GM23338 (cell line): ENCODE data around the gene ST7L. TPM values are rescaled to one million over a fixed set of nuclear protein-coding genes. Genes with fewer than 3 reads are reported as not detected.
A peak's percentile ranks its signal among the peaks of the same experiment; 100 is the strongest.

ENCODE experiments used
- ATAC-seq: fragments of 200-7000 bp; cut with Tn5 transposase; 3 replicates; pipeline ENCODE4 v1.9.1; 2020
- DNase-seq: peaks from one replicate; pipeline ENCODE4 v3.0.0-alpha.2; 2015; ENCODE audit warnings: low spot score
- H2AFZ ChIP-seq: fragments of 200-600 bp; sonication (generic); 2 replicates; pipeline ENCODE4 v1.8.0; 2016; ENCODE audit warnings: antibody characterized with exemption, mild to moderate bottlenecking, moderate library complexity
- H3F3A ChIP-seq: fragments of 200-600 bp; sonication (generic); replicated peaks from 2 replicates; pipeline ENCODE4 v1.8.0; 2017; ENCODE audit warnings: antibody characterized with exemption, mixed run types, low read depth
- H3K27ac ChIP-seq: fragments of 200-600 bp; sonication (generic); 2 replicates; pipeline ENCODE4 v1.6.1; 2016; ENCODE audit warnings: low read depth
- H3K27me3 ChIP-seq: fragments of 200-600 bp; sonication (generic); 2 replicates; pipeline ENCODE4 v1.8.0; 2016; ENCODE audit warnings: mild to moderate bottlenecking, mixed run types, moderate library complexity; ENCODE audit not compliant: insufficient read depth
- H3K36me3 ChIP-seq: fragments of 200-600 bp; sonication (generic); 2 replicates; pipeline ENCODE4 v1.8.0; 2016; ENCODE audit warnings: mild to moderate bottlenecking; ENCODE audit not compliant: insufficient read depth
- H3K4me1 ChIP-seq: fragments of 200-600 bp; sonication (generic); 2 replicates; pipeline ENCODE4 v1.8.0; 2016; ENCODE audit warnings: mild to moderate bottlenecking, moderate library complexity; ENCODE audit not compliant: insufficient read depth
- H3K4me2 ChIP-seq: fragments of 200-600 bp; sonication (generic); 2 replicates; pipeline ENCODE4 v1.7.1; 2017; ENCODE audit warnings: mixed run types
- H3K4me3 ChIP-seq: fragments of 200-600 bp; sonication (generic); 2 replicates; pipeline ENCODE4 v1.6.1; 2016; ENCODE audit warnings: mixed run types
- H3K79me2 ChIP-seq: fragments of 200-600 bp; sonication (generic); replicated peaks from 2 replicates; pipeline ENCODE4 v1.8.0; 2017; ENCODE audit warnings: mild to moderate bottlenecking; ENCODE audit not compliant: insufficient read depth
- H3K9me2 ChIP-seq: fragments of 200-600 bp; sonication (generic); 2 replicates; pipeline ENCODE4 v1.8.0; 2017; ENCODE audit not compliant: insufficient read depth
- H4K20me1 ChIP-seq: fragments of 200-600 bp; sonication (generic); replicated peaks from 2 replicates; pipeline ENCODE4 v1.8.0; 2017; ENCODE audit warnings: mild to moderate bottlenecking; ENCODE audit not compliant: insufficient read depth
- H3K27ac Mint-ChIP-seq: 2 replicates; pipeline ENCODE4 v1.8.0; 2020; ENCODE audit warnings: inconsistent platforms, mild to moderate bottlenecking, moderate library complexity, mixed read lengths
- H3K27me3 Mint-ChIP-seq: 3 replicates; pipeline ENCODE4 v1.8.0; 2022; ENCODE audit warnings: low read depth, mild to moderate bottlenecking, moderate library complexity, mixed read lengths, inconsistent platforms; ENCODE audit not compliant: insufficient read depth, poor library complexity
- H3K36me3 Mint-ChIP-seq: 3 replicates; pipeline ENCODE4 v1.8.0; 2021; ENCODE audit warnings: low read depth, mild to moderate bottlenecking, inconsistent platforms, moderate library complexity, mixed read lengths
- H3K4me1 Mint-ChIP-seq: 3 replicates; pipeline ENCODE4 v1.8.0; 2020; ENCODE audit warnings: mild to moderate bottlenecking, inconsistent platforms, mixed read lengths
- H3K4me3 Mint-ChIP-seq: 3 replicates; pipeline ENCODE4 v1.8.0; 2021; ENCODE audit warnings: moderate library complexity, mild to moderate bottlenecking, inconsistent platforms, mixed read lengths
- H3K9me3 Mint-ChIP-seq: 3 replicates; pipeline ENCODE4 v1.8.0; 2020; ENCODE audit warnings: moderate library complexity, mild to moderate bottlenecking, inconsistent platforms, mixed read lengths
- JUNB ChIP-seq: IDR thresholded peaks from one replicate; pipeline ENCODE4 v1.6.1; 2016; ENCODE audit warnings: antibody characterized with exemption; ENCODE audit not compliant: unreplicated experiment
- NANOG ChIP-seq: IDR thresholded peaks from 2 replicates; pipeline ENCODE4 v1.6.1; 2016; ENCODE audit warnings: antibody characterized with exemption, borderline replicate concordance
- POLR2AphosphoS5 ChIP-seq: IDR thresholded peaks from 2 replicates; pipeline ENCODE4 v1.6.1; 2016; ENCODE audit warnings: antibody characterized with exemption, low read depth
- STAT1 ChIP-seq: IDR thresholded peaks from one replicate; pipeline ENCODE4 v1.6.1; 2016; ENCODE audit warnings: antibody characterized with exemption; ENCODE audit not compliant: unreplicated experiment
- ZNF331 ChIP-seq: fragments of 250-450 bp; sonication (Bioruptor Pico); IDR thresholded peaks from 2 replicates; pipeline ENCODE4 v1.5.0; 2020; ENCODE audit warnings: low read depth, mild to moderate bottlenecking, moderate library complexity
- ZNF462 ChIP-seq: fragments of 250-450 bp; sonication (Bioruptor Pico); IDR thresholded peaks from 2 replicates; pipeline ENCODE4 v1.5.0; 2020; ENCODE audit warnings: mild to moderate bottlenecking, moderate library complexity
- long read RNA-seq: library from polyadenylated mRNA; unstranded; transcript quantifications from one replicate; pipeline ENCODE4 v2.0.0, GENCODE V29; 2020; ENCODE audit not compliant: unreplicated experiment
- polyA plus RNA-seq: library from polyadenylated mRNA; unstranded; fragments of >200 nt; fragmentation: Nextera tagmentation; extraction: Ambion mirVana; gene quantifications from 2 replicates; pipeline ENCODE4 v1.2.1, GENCODE V29; 2016
- total RNA-seq: library from RNA; depleted of rRNA; stranded (reverse); fragments of >200 nt; shearing (Covaris generic); gene quantifications from 2 replicates; pipeline ENCODE4 v1.2.3, GENCODE V29; 2014; rRNA removed
- TF ChIP-seq, protein P1 (sequence below): IDR thresholded peaks from 2 replicates; pipeline ENCODE4 v1.6.1; 2016; ENCODE audit warnings: antibody characterized with exemption
- TF ChIP-seq, protein P2 (sequence below), 2 experiments: fragments of 200-600 bp in 1 of 2; sonication (generic) in 1 of 2; conservative IDR thresholded peaks; 2 replicates each; pipeline versions ENCODE4 v1.5.1 to v1.6.1; 2016 to 2017; ENCODE audit warnings: antibody characterized with exemption in 2 of 2, low read depth in 2 of 2, mild to moderate bottlenecking in 2 of 2, moderate library complexity in 1 of 2

Gene ST7L, protein sequence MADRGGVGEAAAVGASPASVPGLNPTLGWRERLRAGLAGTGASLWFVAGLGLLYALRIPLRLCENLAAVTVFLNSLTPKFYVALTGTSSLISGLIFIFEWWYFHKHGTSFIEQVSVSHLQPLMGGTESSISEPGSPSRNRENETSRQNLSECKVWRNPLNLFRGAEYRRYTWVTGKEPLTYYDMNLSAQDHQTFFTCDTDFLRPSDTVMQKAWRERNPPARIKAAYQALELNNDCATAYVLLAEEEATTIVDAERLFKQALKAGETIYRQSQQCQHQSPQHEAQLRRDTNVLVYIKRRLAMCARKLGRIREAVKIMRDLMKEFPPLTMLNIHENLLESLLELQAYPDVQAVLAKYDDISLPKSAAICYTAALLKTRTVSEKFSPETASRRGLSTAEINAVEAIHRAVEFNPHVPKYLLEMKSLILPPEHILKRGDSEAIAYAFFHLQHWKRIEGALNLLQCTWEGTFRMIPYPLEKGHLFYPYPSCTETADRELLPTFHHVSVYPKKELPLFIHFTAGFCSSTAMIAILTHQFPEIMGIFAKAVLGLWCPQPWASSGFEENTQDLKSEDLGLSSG
- total RNA-seq (18.2 and 30.0 TPM in 2 replicates), polyA plus RNA-seq (20.6 and 21.0 TPM in 2 replicates)
- long read RNA-seq, partial matches to known transcripts, result 5 of 10 reads
- long read RNA-seq, other reads (novel, unspliced or antisense), result 2 of 10 reads

- ATAC-seq (peak; percentile 82), DNase-seq (peak; percentile 77)
- H3K27me3 Mint-ChIP-seq, result peaks cover 10% of the 10 kb centered on the region
- peak within 1 kb of the TSS; percentile 93 for H3K4me3 ChIP-seq
- H3K36me3 ChIP-seq, result no peaks in the 10 kb centered on the region
- H3K4me1 ChIP-seq, result peaks cover 11% of the 10 kb centered on the region
- H3F3A ChIP-seq, result peaks cover 4% of the 10 kb centered on the region; the same call in 1 of the 2 replicates
- peaks cover 20% of the 10 kb centered on the region for H3K4me1 Mint-ChIP-seq
- H4K20me1 ChIP-seq, result peaks cover 11% of the 10 kb centered on the region; the same call in 1 of the 2 replicates
- peak within 1 kb of the TSS; percentile 89 for H2AFZ ChIP-seq
- peak within 1 kb of the TSS; percentile 100 for H3K27ac ChIP-seq
- H3K9me2 ChIP-seq, result no peaks in the 10 kb centered on the region
- H3K4me2 ChIP-seq, result peak within 1 kb of the TSS; percentile 96
- no peaks in the 10 kb centered on the region for H3K27me3 ChIP-seq
- TF ChIP-seq POLR2AphosphoS5, result peak; percentile 85
- TF ChIP-seq, protein P1, sequence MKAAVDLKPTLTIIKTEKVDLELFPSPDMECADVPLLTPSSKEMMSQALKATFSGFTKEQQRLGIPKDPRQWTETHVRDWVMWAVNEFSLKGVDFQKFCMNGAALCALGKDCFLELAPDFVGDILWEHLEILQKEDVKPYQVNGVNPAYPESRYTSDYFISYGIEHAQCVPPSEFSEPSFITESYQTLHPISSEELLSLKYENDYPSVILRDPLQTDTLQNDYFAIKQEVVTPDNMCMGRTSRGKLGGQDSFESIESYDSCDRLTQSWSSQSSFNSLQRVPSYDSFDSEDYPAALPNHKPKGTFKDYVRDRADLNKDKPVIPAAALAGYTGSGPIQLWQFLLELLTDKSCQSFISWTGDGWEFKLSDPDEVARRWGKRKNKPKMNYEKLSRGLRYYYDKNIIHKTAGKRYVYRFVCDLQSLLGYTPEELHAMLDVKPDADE, result peak; percentile 34; the same call in 1 of the 2 replicates
- no peak for TF ChIP-seq JUNB
- peaks cover 82% of the 10 kb centered on the region for H3K79me2 ChIP-seq
- peaks cover 12% of the 10 kb centered on the region for H3K36me3 Mint-ChIP-seq
- no peaks in the 10 kb centered on the region for H3K9me3 Mint-ChIP-seq
- peak within 1 kb of the TSS; percentile 99 for H3K27ac Mint-ChIP-seq
- H3K4me3 Mint-ChIP-seq, result peak within 1 kb of the TSS; percentile 100
Observed at GRCh38 chr1:112618721-112619517, at the start of gene ST7L. Gene ST7L, minus strand, starts transcription at chr1:112619141. Its CDS starts 28 bp downstream, at chr1:112619113.

DNA sequence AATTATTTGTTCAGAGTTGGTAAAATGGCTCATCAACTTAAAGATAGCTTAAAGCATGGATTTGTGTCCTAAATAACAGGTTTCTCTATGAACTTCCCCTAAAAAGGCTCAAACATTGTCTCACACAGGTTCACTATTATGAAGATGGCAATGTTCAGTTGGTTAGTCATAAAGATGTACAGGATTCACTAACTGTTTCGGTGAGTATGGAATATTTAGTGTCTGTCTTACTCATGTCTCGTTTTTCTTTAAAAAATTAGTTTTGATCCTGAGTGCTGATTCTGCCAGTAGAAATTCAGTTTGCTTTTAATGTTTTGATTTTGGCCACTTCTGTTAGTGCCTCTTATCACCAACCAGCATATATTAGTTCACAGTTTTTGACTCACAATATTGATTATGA lies 48.0 kb upstream of the ST7L start:
- Histone ChIP-seq H3K4me3 (no peak overlapping the region), H3K4me2 (no peak overlapping the region), H3K36me3 (peaks cover 18% of the 10 kb centered on the region), H3K79me2 (no peaks in the 10 kb centered on the region), H3F3A (no peaks in the 10 kb centered on the region), H3K9me2 (no peaks in the 10 kb centered on the region), H3K27me3 (no peaks in the 10 kb centered on the region), H3K4me1 (peaks cover 16% of the 10 kb centered on the region), H4K20me1 (peaks cover 5% of the 10 kb centered on the region; the same call in 1 of the 2 replicates), H3K27ac (no peak overlapping the region), H2AFZ (no peak overlapping the region)
- no peak overlapping the region for H3K4me3 Mint-ChIP-seq
- peaks cover 78% of the 10 kb centered on the region for H3K36me3 Mint-ChIP-seq
- H3K27me3 Mint-ChIP-seq, result peaks cover 2% of the 10 kb centered on the region
- H3K9me3 Mint-ChIP-seq, result no peaks in the 10 kb centered on the region
- H3K27ac Mint-ChIP-seq, result no peak overlapping the region
- no peak for ATAC-seq
- peaks cover 26% of the 10 kb centered on the region for H3K4me1 Mint-ChIP-seq
- DNase-seq, result no peak
- TF ChIP-seq, protein P2, sequence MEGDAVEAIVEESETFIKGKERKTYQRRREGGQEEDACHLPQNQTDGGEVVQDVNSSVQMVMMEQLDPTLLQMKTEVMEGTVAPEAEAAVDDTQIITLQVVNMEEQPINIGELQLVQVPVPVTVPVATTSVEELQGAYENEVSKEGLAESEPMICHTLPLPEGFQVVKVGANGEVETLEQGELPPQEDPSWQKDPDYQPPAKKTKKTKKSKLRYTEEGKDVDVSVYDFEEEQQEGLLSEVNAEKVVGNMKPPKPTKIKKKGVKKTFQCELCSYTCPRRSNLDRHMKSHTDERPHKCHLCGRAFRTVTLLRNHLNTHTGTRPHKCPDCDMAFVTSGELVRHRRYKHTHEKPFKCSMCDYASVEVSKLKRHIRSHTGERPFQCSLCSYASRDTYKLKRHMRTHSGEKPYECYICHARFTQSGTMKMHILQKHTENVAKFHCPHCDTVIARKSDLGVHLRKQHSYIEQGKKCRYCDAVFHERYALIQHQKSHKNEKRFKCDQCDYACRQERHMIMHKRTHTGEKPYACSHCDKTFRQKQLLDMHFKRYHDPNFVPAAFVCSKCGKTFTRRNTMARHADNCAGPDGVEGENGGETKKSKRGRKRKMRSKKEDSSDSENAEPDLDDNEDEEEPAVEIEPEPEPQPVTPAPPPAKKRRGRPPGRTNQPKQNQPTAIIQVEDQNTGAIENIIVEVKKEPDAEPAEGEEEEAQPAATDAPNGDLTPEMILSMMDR (conservative IDR thresholded peaks at IDR 0.05; ENCODE audit: low read depth in 2 of 2), result no peak
- TF ChIP-seq STAT1, result no peak
- TF ChIP-seq NANOG, result no peak
- no peak for TF ChIP-seq ZNF331 (CRISPR knock-in tag)
- no peak for TF ChIP-seq ZNF462
- TF ChIP-seq JUNB, result no peak
- no peak for TF ChIP-seq POLR2AphosphoS5
